ENCODE measurements around the gene CYP39A1.

- no peak for TF ChIP-seq POLR2AphosphoS5 (IDR thresholded peaks at IDR 0.05; ENCODE audit: low read depth, low read length)
- no peak for TF ChIP-seq REST (IDR thresholded peaks at IDR 0.05; ENCODE audit: insufficient read depth in 1 of 2, low read depth in 2 of 2, low read length in 2 of 2)
These were observed 111.1 kb downstream of the CYP39A1 start for GRCh38 chr6:46541556-46541955.
